Activated CD4-positive, alpha-beta memory T cell treated with anti-CD3 and anti-CD28 coated beads for 36 hours (primary cell): ENCODE data around the gene GREM2. TPM values are rescaled to one million over a fixed set of nuclear protein-coding genes. Genes with fewer than 3 reads are reported as not detected.

Source experiments
- CTCF ChIA-PET: fragments of 350-600 bp; sonication (Branson Sonifier 250); formaldehyde crosslinking; loops from one replicate; lab custom pipeline; 2021; ENCODE audit warnings: antibody characterized with exemption, inconsistent platforms; lab: Charles Lee
- POLR2A ChIA-PET: fragments of 350-600 bp; sonication (Branson Sonifier 250); formaldehyde crosslinking; loops from one replicate; lab custom pipeline; 2021; ENCODE audit warnings: antibody characterized with exemption; lab: Charles Lee
- DNase-seq: peaks from one replicate; pipeline ENCODE4 v3.0.0-alpha.2; 2020
- H3K27ac Mint-ChIP-seq: one replicate; pipeline ENCODE4 v1.8.0; 2021; ENCODE audit warnings: mixed read lengths
- H3K27me3 Mint-ChIP-seq: one replicate; pipeline ENCODE4 v1.8.0; 2021; ENCODE audit warnings: mixed read lengths
- H3K36me3 Mint-ChIP-seq: one replicate; pipeline ENCODE4 v1.8.0; 2021; ENCODE audit warnings: mixed read lengths
- H3K4me1 Mint-ChIP-seq: one replicate; pipeline ENCODE4 v1.8.0; 2021; ENCODE audit warnings: low read depth, mixed read lengths
- H3K4me3 Mint-ChIP-seq: one replicate; pipeline ENCODE4 v1.8.0; 2021; ENCODE audit warnings: mild to moderate bottlenecking, mixed read lengths
- H3K9me3 Mint-ChIP-seq: one replicate; pipeline ENCODE4 v1.8.0; 2021; ENCODE audit warnings: mixed read lengths
- intact Hi-C: fragments of 100-400 bp; cut with micrococcal nuclease; formaldehyde crosslinking; loops from one replicate; pipeline ENCODE4 v1.15.1; 2023
- total RNA-seq, 2 experiments: library from RNA; stranded (reverse); gene quantifications; one replicate each; pipeline ENCODE4 v1.2.3, GENCODE V29; 2021

GREM2 gene
- total RNA-seq, 2 experiments from 2014 or later: 0.26 to 0.46 TPM

GRCh38 chr1:240621249-240621648 lies 9.3 kb upstream of the GREM2 start:
- ChIA-PET POLR2A (no interaction called here), CTCF (no interaction called here)
- no peak for DNase-seq
- Mint-ChIP-seq H3K27me3 (peaks cover 1% of the 10 kb centered on the region), H3K9me3 (no peaks in the 10 kb centered on the region), H3K4me3 (no peak overlapping the region), H3K36me3 (no peaks in the 10 kb centered on the region), H3K4me1 (no peaks in the 10 kb centered on the region), H3K27ac (no peak overlapping the region)
- intact Hi-C loops: no loop called here

- no peaks in the 10 kb centered on the region for H3K9me3 Mint-ChIP-seq
- intact Hi-C loops: no loop called here
- no peak overlapping the region for H3K27ac Mint-ChIP-seq
These were observed 8.1 kb upstream of the GREM2 start for GRCh38 chr1:240619906-240620621.

GRCh38 chr1:240619357-240619756 lies 7.4 kb upstream of the GREM2 start:
- no peak for DNase-seq
- H3K27me3 Mint-ChIP-seq: peaks cover 4% of the 10 kb centered on the region
- no peaks in the 10 kb centered on the region for H3K9me3 Mint-ChIP-seq
- H3K36me3 Mint-ChIP-seq: no peaks in the 10 kb centered on the region
- CTCF ChIA-PET: interaction anchor here (2.0 kb wide), 1 partner anchor 11 kb away, joined by 5 read pairs; no protein-coding TSS in a partner anchor
- H3K27ac Mint-ChIP-seq: no peak overlapping the region
- no peaks in the 10 kb centered on the region for H3K4me1 Mint-ChIP-seq
- POLR2A ChIA-PET: no interaction called here
- no peak overlapping the region for H3K4me3 Mint-ChIP-seq
- intact Hi-C loops: no loop called here

More at GRCh38 chr1:240619906-240620621, 8.1 kb upstream of the GREM2 start:
- Mint-ChIP-seq H3K36me3 (no peaks in the 10 kb centered on the region), H3K4me1 (no peaks in the 10 kb centered on the region), H3K27me3 (peaks cover 1% of the 10 kb centered on the region), H3K4me3 (no peak overlapping the region)
- CTCF ChIA-PET: interaction anchor here (2.0 kb wide), 1 partner anchor 12 kb away, joined by 5 read pairs; no protein-coding TSS in a partner anchor
- POLR2A ChIA-PET: no interaction called here
- no peak for DNase-seq

GRCh38 chr1:240618946-240619345 lies 7.0 kb upstream of the GREM2 start:
- Mint-ChIP-seq H3K36me3 (no peaks in the 10 kb centered on the region), H3K27me3 (peaks cover 4% of the 10 kb centered on the region), H3K4me3 (no peak overlapping the region), H3K27ac (no peak overlapping the region), H3K9me3 (no peaks in the 10 kb centered on the region), H3K4me1 (peaks cover under 1% of the 10 kb centered on the region)
- intact Hi-C loops: no loop called here
- ChIA-PET POLR2A (no interaction called here), CTCF (interaction anchor here (2.0 kb wide), 1 partner anchor 11 kb away, joined by 5 read pairs; no protein-coding TSS in a partner anchor)
- DNase-seq: no peak

- no peak for DNase-seq
- CTCF ChIA-PET: interaction anchor here (0.6 to 1.5 kb wide), 2 partner anchors 75 to 504 kb away, joined by 3 to 4 read pairs; no protein-coding TSS in a partner anchor
- Mint-ChIP-seq H3K4me1 (peaks cover 29% of the 10 kb centered on the region), H3K36me3 (no peaks in the 10 kb centered on the region), H3K9me3 (no peaks in the 10 kb centered on the region), H3K4me3 (no peak overlapping the region), H3K27ac (no peak overlapping the region), H3K27me3 (peaks cover 20% of the 10 kb centered on the region)
- POLR2A ChIA-PET: no interaction called here
- intact Hi-C loops: no loop called here
These were observed 4.1 kb upstream of the GREM2 start for GRCh38 chr1:240616018-240616417.

GRCh38 chr1:240613356-240614142 lies 1.6 kb upstream of the GREM2 start:
- H3K36me3 Mint-ChIP-seq: no peaks in the 10 kb centered on the region
- CTCF ChIA-PET: interaction anchor here (1.8 kb wide), 1 partner anchor 159 kb away, joined by 7 read pairs; no protein-coding TSS in a partner anchor
- H3K27me3 Mint-ChIP-seq: peaks cover 30% of the 10 kb centered on the region
- no peaks in the 10 kb centered on the region for H3K9me3 Mint-ChIP-seq
- intact Hi-C loops: loop anchor here (2.0 kb wide), 3 partner anchors 73 to 423 kb away; no protein-coding TSS in a partner anchor
- peaks cover 32% of the 10 kb centered on the region for H3K4me1 Mint-ChIP-seq
- DNase-seq: no peak
- H3K4me3 Mint-ChIP-seq: no peak overlapping the region
- no peak overlapping the region for H3K27ac Mint-ChIP-seq
- POLR2A ChIA-PET: no interaction called here

- DNase-seq: no peak
- Mint-ChIP-seq H3K27ac (no peak overlapping the region), H3K27me3 (peaks cover 29% of the 10 kb centered on the region), H3K4me1 (peaks cover 32% of the 10 kb centered on the region), H3K36me3 (no peaks in the 10 kb centered on the region), H3K4me3 (no peak overlapping the region), H3K9me3 (no peaks in the 10 kb centered on the region)
- ChIA-PET POLR2A (no interaction called here), CTCF (interaction anchor here (1.8 kb wide), 1 partner anchor 158 kb away, joined by 7 read pairs; no protein-coding TSS in a partner anchor)
- intact Hi-C loops: loop anchor here (2.0 kb wide), 3 partner anchors 74 to 422 kb away; no protein-coding TSS in a partner anchor
These were observed 856 bp upstream of the GREM2 start for GRCh38 chr1:240612811-240613210.

GRCh38 chr1:240611228-240611618 lies 732 bp downstream of the GREM2 start:
- intact Hi-C loops: loop anchor here (1.0 kb wide), 1 partner anchor 35 kb away; no protein-coding TSS in a partner anchor
- Mint-ChIP-seq H3K27ac (peak overlapping the region; percentile 5), H3K4me1 (peaks cover 32% of the 10 kb centered on the region), H3K9me3 (no peaks in the 10 kb centered on the region), H3K27me3 (peaks cover 29% of the 10 kb centered on the region), H3K4me3 (peak overlapping the region; percentile 79), H3K36me3 (no peaks in the 10 kb centered on the region)
- DNase-seq: no peak
- ChIA-PET POLR2A (no interaction called here), CTCF (no interaction called here)

GRCh38 chr1:240610636-240611035 lies 1.3 kb downstream of the GREM2 start:
- ChIA-PET POLR2A (no interaction called here), CTCF (interaction anchor here (0.9 kb wide), 1 partner anchor 22 kb away, joined by 3 read pairs; no protein-coding TSS in a partner anchor)
- peaks cover 32% of the 10 kb centered on the region for H3K4me1 Mint-ChIP-seq
- DNase-seq: no peak
- intact Hi-C loops: loop anchor here (1.0 kb wide), 1 partner anchor 34 kb away; no protein-coding TSS in a partner anchor
- no peak overlapping the region for H3K27ac Mint-ChIP-seq
- H3K4me3 Mint-ChIP-seq: no peak overlapping the region
- H3K36me3 Mint-ChIP-seq: no peaks in the 10 kb centered on the region
- no peaks in the 10 kb centered on the region for H3K9me3 Mint-ChIP-seq
- peaks cover 29% of the 10 kb centered on the region for H3K27me3 Mint-ChIP-seq

- no peak for DNase-seq
- intact Hi-C loops: loop anchor here (2.0 kb wide), 1 partner anchor 83 kb away; no protein-coding TSS in a partner anchor
- POLR2A ChIA-PET: no interaction called here
- no peaks in the 10 kb centered on the region for H3K36me3 Mint-ChIP-seq
- H3K4me1 Mint-ChIP-seq: peaks cover 32% of the 10 kb centered on the region
- no peak overlapping the region for H3K4me3 Mint-ChIP-seq
- no peak overlapping the region for H3K27ac Mint-ChIP-seq
- CTCF ChIA-PET: interaction anchor here (0.9 to 2.5 kb wide), 6 partner anchors 21 to 421 kb away, joined by 3 to 16 read pairs (median 4); no protein-coding TSS in a partner anchor
- H3K27me3 Mint-ChIP-seq: peaks cover 26% of the 10 kb centered on the region
- no peaks in the 10 kb centered on the region for H3K9me3 Mint-ChIP-seq
These were observed 2.4 kb downstream of the GREM2 start for GRCh38 chr1:240609527-240610060.

GRCh38 chr1:240608707-240609106 lies 3.2 kb downstream of the GREM2 start:
- Mint-ChIP-seq H3K36me3 (no peaks in the 10 kb centered on the region), H3K27me3 (peaks cover 24% of the 10 kb centered on the region), H3K9me3 (no peaks in the 10 kb centered on the region), H3K4me1 (peaks cover 29% of the 10 kb centered on the region), H3K27ac (no peak overlapping the region), H3K4me3 (no peak overlapping the region)
- DNase-seq: no peak
- intact Hi-C loops: loop anchor here (2.0 kb wide), 1 partner anchor 84 kb away; no protein-coding TSS in a partner anchor
- POLR2A ChIA-PET: no interaction called here
- CTCF ChIA-PET: interaction anchor here (0.8 to 2.5 kb wide), 9 partner anchors 9 to 420 kb away, joined by 3 to 16 read pairs (median 4); no protein-coding TSS in a partner anchor
